ENCODE data around the gene STAB2. TPM values are rescaled to one million over a fixed set of nuclear protein-coding genes. Genes with fewer than 3 reads are reported as not detected.

STAB2 gene
- polyA plus RNA-seq, 1 donor: 6.6 TPM

- H3K27ac ChIP-seq (ENCODE audit: low read length): no peak overlapping the region
- no peaks in the 10 kb centered on the region for H3K36me3 ChIP-seq (ENCODE audit: control insufficient read depth, insufficient read depth, low read length)
- H3K4me1 ChIP-seq (ENCODE audit: control insufficient read depth, insufficient read depth, low read length): no peaks in the 10 kb centered on the region
- no peaks in the 10 kb centered on the region for H3K27me3 ChIP-seq (ENCODE audit: control insufficient read depth, insufficient read depth, low read length)
- no peak for DNase-seq
- no peaks in the 10 kb centered on the region for H3K9me3 ChIP-seq (ENCODE audit: control insufficient read depth, low read depth, low read length)
- H3K4me3 ChIP-seq (ENCODE audit: low read length): no peak overlapping the region
Measured at GRCh38 chr12:103707446-103707845, 120.4 kb downstream of the STAB2 start.

DNA sequence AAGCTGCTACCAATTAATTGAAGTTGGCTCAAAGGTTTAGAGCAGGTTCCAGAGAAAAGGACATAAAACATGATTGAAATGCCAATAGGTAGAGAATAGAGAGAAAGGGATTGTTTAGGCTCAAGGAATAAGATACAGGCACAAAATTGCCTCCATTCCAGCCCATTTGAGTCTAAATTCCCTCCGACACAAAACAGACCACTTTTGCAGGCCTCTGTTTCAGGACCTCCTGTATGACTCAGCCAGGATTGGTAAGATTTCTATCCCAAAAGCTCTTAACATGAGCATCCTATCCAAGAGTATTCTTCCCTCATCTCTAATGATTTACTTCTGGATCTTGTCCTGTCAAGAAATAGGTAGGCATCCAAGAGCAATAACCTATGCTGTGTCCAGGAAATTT, 123.5 kb downstream of the STAB2 start:
- no peak for DNase-seq
- WGBS (ENCODE audit: insufficient coverage, low lambda C conversion rate): no CpG with 5 or more reads among the region's 1 CpG
- Histone ChIP-seq H3K27ac (ENCODE audit: low read length) (no peak overlapping the region), H3K9me3 (ENCODE audit: control insufficient read depth, low read depth, low read length) (no peaks in the 10 kb centered on the region), H3K4me1 (ENCODE audit: control insufficient read depth, insufficient read depth, low read length) (no peaks in the 10 kb centered on the region), H3K36me3 (ENCODE audit: control insufficient read depth, insufficient read depth, low read length) (no peaks in the 10 kb centered on the region), H3K4me3 (ENCODE audit: low read length) (no peak overlapping the region), H3K27me3 (ENCODE audit: control insufficient read depth, insufficient read depth, low read length) (no peaks in the 10 kb centered on the region)

DNA sequence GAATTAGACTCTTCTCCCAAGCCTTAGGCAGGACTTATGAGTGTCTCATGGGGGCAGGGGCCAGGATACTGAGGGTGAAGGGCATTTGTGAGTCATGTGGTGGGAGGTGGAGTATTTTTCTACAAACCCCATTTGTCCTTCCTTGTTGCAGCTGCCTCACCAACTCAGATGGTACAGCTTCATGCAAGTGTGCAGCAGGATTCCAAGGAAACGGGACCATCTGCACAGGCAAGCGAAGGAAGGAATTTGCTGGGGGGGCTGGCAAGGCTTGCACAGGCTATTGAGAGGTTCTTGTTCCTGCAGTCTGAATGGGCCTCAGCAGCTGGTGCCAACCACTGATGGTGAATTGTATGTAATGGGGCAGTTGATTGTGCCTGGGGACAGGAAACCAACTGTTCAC, 125.1 kb downstream of the STAB2 start:
- no peaks in the 10 kb centered on the region for H3K9me3 ChIP-seq (ENCODE audit: control insufficient read depth, low read depth, low read length)
- WGBS (ENCODE audit: insufficient coverage, low lambda C conversion rate): no CpG with 5 or more reads among the region's 2 CpGs
- H3K4me3 ChIP-seq (ENCODE audit: low read length): no peak overlapping the region
- H3K27me3 ChIP-seq (ENCODE audit: control insufficient read depth, insufficient read depth, low read length): no peaks in the 10 kb centered on the region
- no peaks in the 10 kb centered on the region for H3K4me1 ChIP-seq (ENCODE audit: control insufficient read depth, insufficient read depth, low read length)
- no peak for DNase-seq
- H3K36me3 ChIP-seq (ENCODE audit: control insufficient read depth, insufficient read depth, low read length): no peaks in the 10 kb centered on the region
- H3K27ac ChIP-seq (ENCODE audit: low read length): no peak overlapping the region

- no peak for DNase-seq
- 100% methylated on average over 1 of the region's 4 CpGs for WGBS (ENCODE audit: insufficient coverage, low lambda C conversion rate)
- Histone ChIP-seq H3K36me3 (ENCODE audit: control insufficient read depth, insufficient read depth, low read length) (no peaks in the 10 kb centered on the region), H3K27ac (ENCODE audit: low read length) (no peak overlapping the region), H3K4me3 (ENCODE audit: low read length) (no peak overlapping the region), H3K4me1 (ENCODE audit: control insufficient read depth, insufficient read depth, low read length) (no peaks in the 10 kb centered on the region), H3K27me3 (ENCODE audit: control insufficient read depth, insufficient read depth, low read length) (no peaks in the 10 kb centered on the region), H3K9me3 (ENCODE audit: control insufficient read depth, low read depth, low read length) (no peaks in the 10 kb centered on the region)
Measured at GRCh38 chr12:103715494-103715893, 128.4 kb downstream of the STAB2 start.

GRCh38 chr12:103716517-103717196, 129.6 kb downstream of the STAB2 start:
- WGBS (ENCODE audit: insufficient coverage, low lambda C conversion rate): 83% methylated on average over 1 of the region's 8 CpGs
- no peaks in the 10 kb centered on the region for H3K36me3 ChIP-seq (ENCODE audit: control insufficient read depth, insufficient read depth, low read length)
- H3K4me3 ChIP-seq (ENCODE audit: low read length): no peak overlapping the region
- DNase-seq: no peak
- H3K27ac ChIP-seq (ENCODE audit: low read length): no peak overlapping the region
- no peaks in the 10 kb centered on the region for H3K9me3 ChIP-seq (ENCODE audit: control insufficient read depth, low read depth, low read length)
- H3K4me1 ChIP-seq (ENCODE audit: control insufficient read depth, insufficient read depth, low read length): no peaks in the 10 kb centered on the region
- no peaks in the 10 kb centered on the region for H3K27me3 ChIP-seq (ENCODE audit: control insufficient read depth, insufficient read depth, low read length)

DNA sequence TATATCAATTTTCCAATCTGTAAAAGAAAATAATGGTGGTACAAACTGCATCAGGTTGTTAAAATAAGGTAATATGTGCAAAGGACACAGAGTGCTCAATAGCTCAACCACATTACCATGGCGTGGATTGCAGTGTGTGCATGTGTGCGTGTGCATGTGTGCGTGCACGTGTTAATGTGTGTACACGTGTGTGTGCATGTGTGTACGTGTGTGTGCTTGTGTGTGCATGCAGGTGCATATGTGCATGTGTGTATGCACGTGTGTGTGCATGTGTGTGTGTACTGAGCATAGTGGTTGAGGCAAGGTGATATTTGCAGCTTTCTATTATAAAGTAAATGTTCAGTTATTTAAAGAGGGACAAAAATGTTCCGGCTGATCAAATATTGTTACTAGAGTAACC, 138.3 kb downstream of the STAB2 start:
- no peak overlapping the region for H3K4me3 ChIP-seq (ENCODE audit: low read length)
- WGBS (ENCODE audit: insufficient coverage, low lambda C conversion rate): 100% methylated on average over 1 of the region's 8 CpGs

GRCh38 chr12:103727638-103728037, 140.6 kb downstream of the STAB2 start:
- Histone ChIP-seq H3K27ac (ENCODE audit: low read length) (no peak overlapping the region), H3K27me3 (ENCODE audit: control insufficient read depth, insufficient read depth, low read length) (no peaks in the 10 kb centered on the region), H3K36me3 (ENCODE audit: control insufficient read depth, insufficient read depth, low read length) (no peaks in the 10 kb centered on the region), H3K9me3 (ENCODE audit: control insufficient read depth, low read depth, low read length) (peaks cover 5% of the 10 kb centered on the region), H3K4me1 (ENCODE audit: control insufficient read depth, insufficient read depth, low read length) (no peaks in the 10 kb centered on the region), H3K4me3 (ENCODE audit: low read length) (no peak overlapping the region)
- WGBS (ENCODE audit: insufficient coverage, low lambda C conversion rate): no CpG with 5 or more reads among the region's 3 CpGs
- no peak for DNase-seq

More for the DNA sequence above, 138.3 kb downstream of the STAB2 start:
- Histone ChIP-seq H3K27ac (ENCODE audit: low read length) (no peak overlapping the region), H3K36me3 (ENCODE audit: control insufficient read depth, insufficient read depth, low read length) (no peaks in the 10 kb centered on the region), H3K27me3 (ENCODE audit: control insufficient read depth, insufficient read depth, low read length) (no peaks in the 10 kb centered on the region), H3K9me3 (ENCODE audit: control insufficient read depth, low read depth, low read length) (no peaks in the 10 kb centered on the region), H3K4me1 (ENCODE audit: control insufficient read depth, insufficient read depth, low read length) (no peaks in the 10 kb centered on the region)
- no peak for DNase-seq

DNA sequence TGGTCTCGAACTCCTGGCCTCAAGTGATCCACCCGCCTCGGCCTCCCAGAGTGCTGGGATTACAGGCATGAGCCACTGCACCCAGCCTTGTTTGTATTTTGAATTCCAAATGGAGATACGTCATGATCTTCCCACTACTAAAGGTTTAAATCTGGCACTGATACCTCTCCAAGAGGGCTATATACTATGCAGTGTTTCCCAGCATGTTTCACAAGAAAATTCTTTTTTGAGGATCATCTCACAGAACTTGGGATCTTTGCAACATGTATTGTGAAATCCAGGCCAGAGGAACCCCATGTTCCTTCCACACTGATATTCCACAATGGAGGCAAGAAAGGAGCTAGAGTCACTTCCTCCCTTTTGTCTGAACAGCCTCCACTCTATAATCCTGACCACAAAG, 141.2 kb downstream of the STAB2 start:
- Histone ChIP-seq H3K27me3 (ENCODE audit: control insufficient read depth, insufficient read depth, low read length) (no peaks in the 10 kb centered on the region), H3K27ac (ENCODE audit: low read length) (no peak overlapping the region), H3K9me3 (ENCODE audit: control insufficient read depth, low read depth, low read length) (peaks cover 5% of the 10 kb centered on the region), H3K4me1 (ENCODE audit: control insufficient read depth, insufficient read depth, low read length) (no peaks in the 10 kb centered on the region), H3K4me3 (ENCODE audit: low read length) (no peak overlapping the region), H3K36me3 (ENCODE audit: control insufficient read depth, insufficient read depth, low read length) (no peaks in the 10 kb centered on the region)
- WGBS (ENCODE audit: insufficient coverage, low lambda C conversion rate): no CpG with 5 or more reads among the region's 4 CpGs
- DNase-seq: no peak

DNA sequence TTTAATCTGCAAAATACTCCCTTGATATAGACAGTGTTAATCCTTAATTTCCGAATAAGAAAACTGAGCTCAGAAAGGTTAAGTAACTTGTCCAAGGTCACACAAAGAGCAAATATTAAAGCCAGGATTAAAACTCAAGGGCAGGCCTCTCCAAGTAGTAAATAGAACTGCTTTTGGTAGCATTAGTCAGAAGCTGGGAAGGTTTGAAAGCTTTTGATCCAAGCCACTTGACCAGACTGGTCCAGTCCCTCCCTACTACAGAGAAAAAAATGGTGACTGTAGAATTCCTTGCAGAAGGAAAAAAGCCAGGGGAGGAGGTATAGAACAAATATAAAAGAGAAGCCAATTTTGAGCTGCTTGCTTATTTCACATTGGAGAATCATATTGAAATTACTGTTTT, 142.4 kb downstream of the STAB2 start:
- Histone ChIP-seq H3K36me3 (ENCODE audit: control insufficient read depth, insufficient read depth, low read length) (no peaks in the 10 kb centered on the region), H3K4me3 (ENCODE audit: low read length) (no peak overlapping the region), H3K9me3 (ENCODE audit: control insufficient read depth, low read depth, low read length) (peaks cover 5% of the 10 kb centered on the region), H3K27ac (ENCODE audit: low read length) (no peak overlapping the region), H3K27me3 (ENCODE audit: control insufficient read depth, insufficient read depth, low read length) (no peaks in the 10 kb centered on the region), H3K4me1 (ENCODE audit: control insufficient read depth, insufficient read depth, low read length) (no peaks in the 10 kb centered on the region)
- WGBS (ENCODE audit: insufficient coverage, low lambda C conversion rate): no CpG with 5 or more reads among the region's 1 CpG
- no peak for DNase-seq

DNA sequence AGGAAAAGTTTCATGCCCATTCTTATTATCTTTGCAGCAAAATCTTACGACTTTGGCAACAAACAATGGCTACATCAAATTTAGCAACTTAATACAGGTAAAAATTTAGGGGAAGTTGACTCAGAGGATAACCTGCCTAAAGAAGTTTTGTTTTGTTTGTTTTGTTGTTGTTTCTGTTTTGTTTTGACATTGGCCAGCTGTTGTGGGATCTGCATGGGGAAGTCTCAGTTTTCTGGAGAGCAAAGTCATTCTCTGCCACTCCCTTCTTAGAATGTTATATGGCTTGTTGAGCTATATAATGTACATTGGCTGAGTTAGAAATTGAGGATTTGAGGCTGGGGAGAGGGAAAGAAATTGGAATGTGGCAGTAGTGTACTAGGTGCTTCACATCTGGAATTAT, 144.5 kb downstream of the STAB2 start:
- Histone ChIP-seq H3K27ac (ENCODE audit: low read length) (no peak overlapping the region), H3K27me3 (ENCODE audit: control insufficient read depth, insufficient read depth, low read length) (peaks cover 2% of the 10 kb centered on the region), H3K4me3 (ENCODE audit: low read length) (no peak overlapping the region), H3K9me3 (ENCODE audit: control insufficient read depth, low read depth, low read length) (peaks cover 5% of the 10 kb centered on the region), H3K4me1 (ENCODE audit: control insufficient read depth, insufficient read depth, low read length) (no peaks in the 10 kb centered on the region), H3K36me3 (ENCODE audit: control insufficient read depth, insufficient read depth, low read length) (no peaks in the 10 kb centered on the region)
- DNase-seq: no peak
- 100% methylated on average over 1 of the region's 1 CpG for WGBS (ENCODE audit: insufficient coverage, low lambda C conversion rate)

DNA sequence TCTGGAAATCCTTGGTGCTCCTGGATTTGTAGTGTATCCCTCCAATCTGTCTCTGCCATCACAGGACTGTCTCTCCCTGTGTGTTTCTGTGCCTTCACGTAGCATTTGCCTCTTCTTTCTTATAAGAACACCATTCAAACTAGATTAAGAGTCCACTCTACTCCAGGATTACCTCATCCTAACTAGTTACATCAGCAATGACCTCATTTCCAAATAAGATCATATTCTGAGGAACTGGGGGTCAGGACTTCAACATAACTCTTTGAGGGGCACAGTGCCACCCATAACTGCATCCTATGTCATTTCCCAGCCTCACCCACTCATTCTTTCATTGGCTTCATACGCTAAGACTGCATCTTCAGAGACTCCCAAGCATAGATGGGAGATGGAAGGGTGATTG, 147.8 kb downstream of the STAB2 start:
- Histone ChIP-seq H3K27me3 (ENCODE audit: control insufficient read depth, insufficient read depth, low read length) (peaks cover 2% of the 10 kb centered on the region), H3K27ac (ENCODE audit: low read length) (no peak overlapping the region), H3K4me1 (ENCODE audit: control insufficient read depth, insufficient read depth, low read length) (no peaks in the 10 kb centered on the region), H3K9me3 (ENCODE audit: control insufficient read depth, low read depth, low read length) (peaks cover 5% of the 10 kb centered on the region), H3K4me3 (ENCODE audit: low read length) (no peak overlapping the region), H3K36me3 (ENCODE audit: control insufficient read depth, insufficient read depth, low read length) (no peaks in the 10 kb centered on the region)
- DNase-seq: no peak
- WGBS (ENCODE audit: insufficient coverage, low lambda C conversion rate): no CpG with 5 or more reads among the region's 2 CpGs

Data from large intestine (tissue), 3 donors.